Thyroid gland (tissue), 4 donors: Measurements from ENCODE around the gene WNT10A. TPM values are rescaled to one million over a fixed set of nuclear protein-coding genes. Genes with fewer than 3 reads are reported as not detected.

Experiments
- DNase-seq, 2 donors: peaks; one replicate each; pipeline ENCODE4 v3.0.0-alpha.2; 2019
- H3K27ac ChIP-seq, 3 donors: fragments of 200-600 bp; sonication (generic); 1 replicate in 2 of 3; 2 replicates in 1 of 3; pipeline ENCODE4 v1.5.1; 2016 to 2019; ENCODE audit warnings: mild to moderate bottlenecking in 1 of 3, moderate library complexity in 1 of 3
- H3K27me3 ChIP-seq: fragments of 200-600 bp; sonication (generic); one replicate; pipeline ENCODE4 v1.5.1; 2019
- H3K36me3 ChIP-seq, 2 donors: fragments of 200-600 bp; sonication (generic); one replicate each; pipeline ENCODE4 v1.5.1; 2016 to 2019
- H3K4me1 ChIP-seq, 2 donors: fragments of 200-600 bp; sonication (generic); one replicate each; pipeline ENCODE4 v1.5.1; 2017 to 2019
- H3K4me3 ChIP-seq, 3 donors: fragments of 200-600 bp; sonication (generic); replicated peaks in 1 of 3; 1 replicate in 2 of 3; 2 replicates in 1 of 3; pipeline ENCODE4 v1.5.1; 2016; ENCODE audit warnings: mild to moderate bottlenecking in 1 of 3
- H3K9me3 ChIP-seq: fragments of 200-600 bp; sonication (generic); one replicate; pipeline ENCODE4 v1.5.1; 2017
- CTCF ChIP-seq, 6 experiments: fragments of 200-600 bp in 3 of 6; fragments of 450-650 bp in 3 of 6; sonication (generic) in 3 of 6; IDR thresholded peaks; one replicate each; pipeline ENCODE4 v1.5.1; 2016 to 2019; ENCODE audit warnings: antibody characterized with exemption in 6 of 6, mild to moderate bottlenecking in 2 of 6, inconsistent platforms in 1 of 6, moderate library complexity in 1 of 6
- POLR2A ChIP-seq, 2 donors: fragments of 450-650 bp; IDR thresholded peaks; one replicate each; pipeline ENCODE4 v1.6.1; 2017; ENCODE audit warnings: antibody characterized with exemption in 2 of 2, mild to moderate bottlenecking in 2 of 2, moderate library complexity in 1 of 2
- WGBS, 2 donors: methylation state at CpG; one replicate each; pipeline ENCODE4 v1.1.5; 2017; 5-methylcytosine and 5-hydroxymethylcytosine counted together
- intact Hi-C: fragments of 100-400 bp; cut with DNase I; formaldehyde crosslinking; loops from one replicate; pipeline ENCODE4 v1.15.1; 2023
- total RNA-seq, 4 donors: library from RNA; depleted of rRNA; stranded (reverse); fragments of >200 nt; gene quantifications; one replicate each; pipeline ENCODE4 v1.2.3, GENCODE V29; 2016

The WNT10A gene
- total RNA-seq: under 1 TPM in 1 of 4 donors, not detected in 3; 0.20 TPM

DNA sequence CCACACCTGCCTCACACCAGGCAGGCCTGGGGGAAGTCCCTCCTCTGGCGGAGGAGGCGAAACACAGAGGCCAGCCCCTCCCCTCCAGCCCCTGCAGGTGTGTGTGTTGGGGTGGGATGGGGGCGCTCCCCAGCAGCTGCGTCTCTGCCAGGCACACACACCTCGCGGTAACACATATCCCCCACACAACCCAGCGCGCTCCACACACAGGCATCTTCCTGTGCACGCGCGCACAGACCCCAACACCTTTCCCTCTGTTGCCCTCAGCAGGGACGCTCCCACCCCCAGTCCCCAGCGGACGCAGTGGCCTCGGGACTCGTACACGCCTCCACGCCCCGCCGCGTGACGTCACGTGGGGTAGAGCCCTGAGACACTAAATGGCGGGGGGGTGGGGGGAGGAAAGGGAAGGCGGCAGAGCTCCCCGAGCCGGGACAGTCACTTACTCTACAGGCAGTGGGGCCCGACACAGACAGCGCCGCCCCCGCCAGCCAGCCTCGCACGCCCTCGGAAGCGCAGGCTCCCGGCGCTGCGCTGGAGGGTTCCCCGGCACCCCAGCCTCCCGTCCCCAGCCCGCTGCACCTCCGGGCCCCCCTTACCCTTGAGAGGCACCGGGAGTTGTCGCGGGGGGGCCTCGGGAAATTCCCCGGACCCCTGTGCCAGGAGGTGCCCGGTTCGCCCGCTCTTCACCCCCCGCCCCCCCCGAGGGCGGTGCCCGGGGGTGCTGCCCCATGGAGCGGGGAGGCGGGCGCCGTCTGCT is at the start of gene WNT10A:
WNT10A (plus strand) TSS at position 751 of the 757 bp plus-strand sequence. CDS start 144 bp downstream, outside the sequence.
- WGBS, 2 donors: 0% methylated on average over 12 of the region's 58 CpGs; no CpG with 5 or more reads in 1 of the 2 donors
- Histone ChIP-seq H3K27me3 (peaks cover 16% of the 10 kb centered on the region), H3K4me1 (peaks cover 4 to 27% of the 10 kb centered on the region in 2 donors), H3K27ac (no peak within 1 kb of the TSS), H3K36me3 (no peaks in the 10 kb centered on the region), H3K4me3 (peak within 1 kb of the TSS in 1 of 3 donors; percentile 27), H3K9me3 (no peaks in the 10 kb centered on the region)
- DNase-seq: peak; percentile 21 to 40
- TF ChIP-seq CTCF (IDR thresholded peaks at IDR 0.05) (no peak), POLR2A (IDR thresholded peaks at IDR 0.05) (no peak)
- intact Hi-C loops: no loop called here

DNA sequence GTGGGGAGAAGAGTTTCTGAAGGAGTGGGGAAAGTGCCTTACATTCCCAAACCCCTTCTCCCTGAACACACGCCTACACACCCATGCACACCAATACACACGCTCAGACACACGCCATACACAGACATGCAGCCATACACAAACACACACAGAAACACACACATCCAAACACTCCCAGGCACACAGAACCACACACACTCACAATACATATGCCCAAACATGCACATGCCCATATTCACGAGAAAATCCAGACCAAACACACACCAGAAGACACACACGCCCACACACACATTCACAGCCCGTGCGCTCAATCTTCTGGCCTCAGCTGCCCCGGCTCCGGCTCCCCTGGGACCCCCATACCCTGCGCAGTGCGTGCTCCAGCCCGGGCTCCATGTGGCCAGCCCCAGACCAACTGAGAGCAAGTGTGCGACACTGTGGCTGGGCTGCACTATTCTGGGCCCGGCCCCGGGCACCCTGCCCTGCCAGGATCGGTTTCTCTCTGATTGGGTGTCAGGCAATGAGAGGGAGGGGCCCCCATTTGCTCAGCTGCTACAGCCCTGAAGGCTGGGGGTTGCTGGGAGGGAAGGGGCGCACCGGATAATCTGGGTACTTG is 49.2 kb upstream of the WNT10A start, which contains the start of gene PRKAG3:
PRKAG3 (minus strand) TSS at position 426 of the 613 bp plus-strand sequence.
- no peak for DNase-seq
- TF ChIP-seq CTCF (IDR thresholded peaks at IDR 0.05): no peak
- no peak for TF ChIP-seq POLR2A (IDR thresholded peaks at IDR 0.05)
- H3K4me3 ChIP-seq: no peak within 1 kb of the TSS
- H3K27ac ChIP-seq: peak within 1 kb of the TSS in 2 of 3 donors; percentile 3 to 12
- H3K36me3 ChIP-seq: no peaks in the 10 kb centered on the region
- WGBS, 2 donors: 80 to 86% methylated on average over 8 to 9 of the region's 18 CpGs
- H3K9me3 ChIP-seq: no peaks in the 10 kb centered on the region
- intact Hi-C loops: no loop called here
- H3K27me3 ChIP-seq: no peaks in the 10 kb centered on the region
- H3K4me1 ChIP-seq: peaks cover 0 to 4% of the 10 kb centered on the region in 2 donors

GRCh38 chr2:218832081-218832480 is 48.6 kb upstream of the WNT10A start:
- Histone ChIP-seq H3K4me1 (peaks cover 0 to 4% of the 10 kb centered on the region in 2 donors), H3K9me3 (no peaks in the 10 kb centered on the region), H3K4me3 (no peak overlapping the region), H3K36me3 (no peaks in the 10 kb centered on the region), H3K27me3 (no peaks in the 10 kb centered on the region), H3K27ac (peak overlapping the region in 1 of 3 donors; percentile 12)
- WGBS, 2 donors: 62 to 78% methylated on average over 3 of the region's 3 CpGs
- TF ChIP-seq POLR2A (IDR thresholded peaks at IDR 0.05): no peak
- no peak for TF ChIP-seq CTCF (IDR thresholded peaks at IDR 0.05)
- intact Hi-C loops: no loop called here
- no peak for DNase-seq

- no peak for TF ChIP-seq CTCF (IDR thresholded peaks at IDR 0.05)
- no peak for TF ChIP-seq POLR2A (IDR thresholded peaks at IDR 0.05)
- Histone ChIP-seq H3K4me1 (peaks cover 0 to 4% of the 10 kb centered on the region in 2 donors), H3K4me3 (no peak overlapping the region), H3K27ac (peak overlapping the region in 2 of 3 donors; percentile 3 to 12), H3K36me3 (no peaks in the 10 kb centered on the region), H3K27me3 (no peaks in the 10 kb centered on the region), H3K9me3 (no peaks in the 10 kb centered on the region)
- intact Hi-C loops: no loop called here
- no peak for DNase-seq
- WGBS, 2 donors: 66 to 68% methylated on average over 3 of the region's 3 CpGs
These were observed 48.1 kb upstream of the WNT10A start for GRCh38 chr2:218832520-218832919.
